ENCODE data around the gene HELQ. TPM values are rescaled to one million over a fixed set of nuclear protein-coding genes. Genes with fewer than 3 reads are reported as not detected.

HELQ gene
- total and polyA plus RNA-seq, 2 donors (not counting 1 experiment from before 2014, with no cell fraction given), result 12.0 to 14.4 TPM

- no peaks in the 10 kb centered on the region for H3K9me3 ChIP-seq (ENCODE audit: control insufficient read depth, insufficient read depth, low read depth, low read length)
- H3K4me1 ChIP-seq (ENCODE audit: control insufficient read depth, extremely low read depth, insufficient read depth, low read length), result no peaks in the 10 kb centered on the region
- no peaks in the 10 kb centered on the region for H3K27me3 ChIP-seq (ENCODE audit: control insufficient read depth, insufficient read depth, low read length)
- no peak overlapping the region for H3K4me2 ChIP-seq (ENCODE audit: extremely low read depth, insufficient read depth, low read length)
- H3K79me2 ChIP-seq (ENCODE audit: control insufficient read depth, insufficient read depth, low read length), result no peaks in the 10 kb centered on the region
- no peak for TF ChIP-seq EZH2 (IDR thresholded peaks at IDR 0.05; ENCODE audit: low read length, missing control alignments)
- no peak for TF ChIP-seq CTCF (conservative IDR thresholded peaks at IDR 0.05 in 1 of 2, IDR thresholded peaks at IDR 0.05 in 1 of 2; ENCODE audit: low read depth in 1 of 2, low read length in 2 of 2)
- H3K27ac ChIP-seq (ENCODE audit: insufficient read depth, low read length), result no peak overlapping the region
- H4K20me1 ChIP-seq (ENCODE audit: control insufficient read depth, extremely low read depth, insufficient read depth, low read length), result no peaks in the 10 kb centered on the region
- H3K4me3 ChIP-seq (replicated peaks in 1 of 4; ENCODE audit: control extremely low read depth in 1 of 4, insufficient read depth in 1 of 4, low read depth in 3 of 4, low read length in 4 of 4), result no peak overlapping the region
- H3K36me3 ChIP-seq (ENCODE audit: control insufficient read depth, insufficient read depth, low read length), result no peaks in the 10 kb centered on the region
- H3K9ac ChIP-seq (ENCODE audit: insufficient read depth, low read length), result no peak overlapping the region
- DNase-seq (ENCODE audit: low read depth in 2 of 2), result no peak
- H2AFZ ChIP-seq (ENCODE audit: low read length), result no peak overlapping the region
These were observed 15.3 kb downstream of the HELQ start for GRCh38 chr4:83440148-83440814.

- H2AFZ ChIP-seq (ENCODE audit: low read length), result no peak overlapping the region
- no peak overlapping the region for H3K4me2 ChIP-seq (ENCODE audit: extremely low read depth, insufficient read depth, low read length)
- no peak overlapping the region for H3K27ac ChIP-seq (ENCODE audit: insufficient read depth, low read length)
- H3K79me2 ChIP-seq (ENCODE audit: control insufficient read depth, insufficient read depth, low read length), result no peaks in the 10 kb centered on the region
- no peaks in the 10 kb centered on the region for H3K36me3 ChIP-seq (ENCODE audit: control insufficient read depth, insufficient read depth, low read length)
- no peak overlapping the region for H3K9ac ChIP-seq (ENCODE audit: insufficient read depth, low read length)
- H3K9me3 ChIP-seq (ENCODE audit: control insufficient read depth, insufficient read depth, low read depth, low read length), result no peaks in the 10 kb centered on the region
- no peaks in the 10 kb centered on the region for H3K4me1 ChIP-seq (ENCODE audit: control insufficient read depth, extremely low read depth, insufficient read depth, low read length)
- H3K4me3 ChIP-seq (replicated peaks in 1 of 4; ENCODE audit: control extremely low read depth in 1 of 4, insufficient read depth in 1 of 4, low read depth in 3 of 4, low read length in 4 of 4), result no peak overlapping the region
- H3K27me3 ChIP-seq (ENCODE audit: control insufficient read depth, insufficient read depth, low read length), result no peaks in the 10 kb centered on the region
- no peak for DNase-seq (ENCODE audit: low read depth in 2 of 2)
- TF ChIP-seq EZH2 (IDR thresholded peaks at IDR 0.05; ENCODE audit: low read length, missing control alignments) (no peak), CTCF (conservative IDR thresholded peaks at IDR 0.05 in 1 of 2, IDR thresholded peaks at IDR 0.05 in 1 of 2; ENCODE audit: low read depth in 1 of 2, low read length in 2 of 2) (no peak)
- H4K20me1 ChIP-seq (ENCODE audit: control insufficient read depth, extremely low read depth, insufficient read depth, low read length), result no peaks in the 10 kb centered on the region
These were observed 16.9 kb downstream of the HELQ start for GRCh38 chr4:83438719-83439118.

DNA sequence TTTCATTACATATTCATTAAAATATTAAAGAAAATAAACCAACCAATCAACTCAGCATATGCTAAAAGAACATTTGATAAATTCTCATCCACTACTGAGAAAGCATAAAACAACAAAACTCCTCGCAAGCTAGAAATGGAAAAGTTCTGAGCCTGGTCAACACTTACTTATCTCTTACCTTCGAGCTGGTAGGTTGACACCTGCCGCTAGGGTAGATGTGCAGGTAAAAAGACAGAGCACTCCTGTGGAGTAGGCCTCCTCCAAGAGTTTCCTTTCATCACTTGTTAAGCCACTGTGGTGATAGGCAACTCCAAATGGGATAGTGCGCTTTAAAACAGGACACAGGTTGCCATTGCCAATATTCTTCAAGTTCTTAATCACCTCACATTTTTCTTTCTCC, 18.9 kb downstream of the HELQ start:
- H2AFZ ChIP-seq (ENCODE audit: low read length), result no peak overlapping the region
- no peak overlapping the region for H3K27ac ChIP-seq (ENCODE audit: insufficient read depth, low read length)
- H3K36me3 ChIP-seq (ENCODE audit: control insufficient read depth, insufficient read depth, low read length), result no peaks in the 10 kb centered on the region
- DNase-seq (ENCODE audit: low read depth in 2 of 2), result no peak
- no peak overlapping the region for H3K4me2 ChIP-seq (ENCODE audit: extremely low read depth, insufficient read depth, low read length)
- no peaks in the 10 kb centered on the region for H3K4me1 ChIP-seq (ENCODE audit: control insufficient read depth, extremely low read depth, insufficient read depth, low read length)
- H3K4me3 ChIP-seq (replicated peaks in 1 of 4; ENCODE audit: control extremely low read depth in 1 of 4, insufficient read depth in 1 of 4, low read depth in 3 of 4, low read length in 4 of 4), result no peak overlapping the region
- no peaks in the 10 kb centered on the region for H3K79me2 ChIP-seq (ENCODE audit: control insufficient read depth, insufficient read depth, low read length)
- no peaks in the 10 kb centered on the region for H4K20me1 ChIP-seq (ENCODE audit: control insufficient read depth, extremely low read depth, insufficient read depth, low read length)
- no peaks in the 10 kb centered on the region for H3K27me3 ChIP-seq (ENCODE audit: control insufficient read depth, insufficient read depth, low read length)
- no peaks in the 10 kb centered on the region for H3K9me3 ChIP-seq (ENCODE audit: control insufficient read depth, insufficient read depth, low read depth, low read length)
- TF ChIP-seq CTCF (conservative IDR thresholded peaks at IDR 0.05 in 1 of 2, IDR thresholded peaks at IDR 0.05 in 1 of 2; ENCODE audit: low read depth in 1 of 2, low read length in 2 of 2) (no peak), EZH2 (IDR thresholded peaks at IDR 0.05; ENCODE audit: low read length, missing control alignments) (no peak)
- no peak overlapping the region for H3K9ac ChIP-seq (ENCODE audit: insufficient read depth, low read length)

Data from fibroblast of lung (primary cell).